ENCODE data around the gene TTC38. TPM values are rescaled to one million over a fixed set of nuclear protein-coding genes. Genes with fewer than 3 reads are reported as not detected.
A peak's percentile ranks its signal among the peaks of the same experiment; 100 is the strongest.

Gene TTC38
- total and polyA plus RNA-seq, 7 donors, result 9.9 to 19.5 (median 13.4) TPM

GRCh38 chr22:46297151-46297812 lies 29.5 kb downstream of the TTC38 start:
- whole genome bisulfite sequencing, 3 donors, result 6 to 11% (median 7%) methylated on average over 18 to 32 of the region's 32 CpGs
- Histone ChIP-seq H3K4me3 (peak overlapping the region; percentile 74), H3K9me3 (no peaks in the 10 kb centered on the region), H3K27me3 (ENCODE audit: insufficient read depth in 3 of 3, low read length in 2 of 3) (no peaks in the 10 kb centered on the region), H3K27ac (no peak overlapping the region), H3K36me3 (ENCODE audit: insufficient read depth in 1 of 2, low read depth in 1 of 2) (peaks cover 0 to 18% of the 10 kb centered on the region in 2 donors), H3K4me1 (peaks cover 7% of the 10 kb centered on the region)
- peak in 1 of 2 donors; percentile 31 for DNase-seq
- TF ChIP-seq, protein P1, sequence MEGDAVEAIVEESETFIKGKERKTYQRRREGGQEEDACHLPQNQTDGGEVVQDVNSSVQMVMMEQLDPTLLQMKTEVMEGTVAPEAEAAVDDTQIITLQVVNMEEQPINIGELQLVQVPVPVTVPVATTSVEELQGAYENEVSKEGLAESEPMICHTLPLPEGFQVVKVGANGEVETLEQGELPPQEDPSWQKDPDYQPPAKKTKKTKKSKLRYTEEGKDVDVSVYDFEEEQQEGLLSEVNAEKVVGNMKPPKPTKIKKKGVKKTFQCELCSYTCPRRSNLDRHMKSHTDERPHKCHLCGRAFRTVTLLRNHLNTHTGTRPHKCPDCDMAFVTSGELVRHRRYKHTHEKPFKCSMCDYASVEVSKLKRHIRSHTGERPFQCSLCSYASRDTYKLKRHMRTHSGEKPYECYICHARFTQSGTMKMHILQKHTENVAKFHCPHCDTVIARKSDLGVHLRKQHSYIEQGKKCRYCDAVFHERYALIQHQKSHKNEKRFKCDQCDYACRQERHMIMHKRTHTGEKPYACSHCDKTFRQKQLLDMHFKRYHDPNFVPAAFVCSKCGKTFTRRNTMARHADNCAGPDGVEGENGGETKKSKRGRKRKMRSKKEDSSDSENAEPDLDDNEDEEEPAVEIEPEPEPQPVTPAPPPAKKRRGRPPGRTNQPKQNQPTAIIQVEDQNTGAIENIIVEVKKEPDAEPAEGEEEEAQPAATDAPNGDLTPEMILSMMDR (IDR thresholded peaks at IDR 0.05), result no peak
- intact Hi-C loops (cut with DNase I), result loop anchor here in 1 of 2 donors (5.0 kb wide), 1 partner anchor 150 kb away; no protein-coding TSS in a partner anchor
- peak in 2 of 4 donors; percentile 6 to 7 for ATAC-seq

DNA sequence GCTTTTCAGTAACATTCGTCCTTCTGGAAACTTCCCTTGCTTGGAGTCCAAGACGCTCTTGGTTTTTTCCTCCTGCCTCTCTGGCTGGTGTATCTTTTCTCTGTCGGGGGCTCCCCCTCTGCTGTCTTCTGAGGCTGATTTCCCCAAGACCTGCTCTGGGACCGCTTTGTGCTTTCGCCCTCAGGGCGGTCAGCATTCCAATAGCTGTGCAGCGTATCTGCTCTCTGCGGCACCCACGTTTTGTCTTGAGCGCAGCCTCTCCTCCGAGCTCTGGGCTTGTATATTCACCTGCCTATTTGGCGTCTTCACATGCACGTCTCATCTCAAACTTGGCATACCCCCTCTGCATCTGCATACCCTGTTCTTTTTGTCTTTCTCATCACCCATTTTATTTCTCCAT lies 31.3 kb downstream of the TTC38 start:
- WGBS, 3 donors, result 93 to 96% (median 94%) methylated on average over 13 of the region's 13 CpGs
- Histone ChIP-seq H3K4me3 (no peak overlapping the region), H3K27me3 (ENCODE audit: insufficient read depth in 3 of 3, low read length in 2 of 3) (no peaks in the 10 kb centered on the region), H3K36me3 (ENCODE audit: insufficient read depth in 1 of 2, low read depth in 1 of 2) (peaks cover 0 to under 1% of the 10 kb centered on the region in 2 donors), H3K4me1 (peaks cover 7% of the 10 kb centered on the region), H3K27ac (no peak overlapping the region), H3K9me3 (no peaks in the 10 kb centered on the region)
- no peak for ATAC-seq
- TF ChIP-seq, protein P1 (IDR thresholded peaks at IDR 0.05), result no peak
- intact Hi-C loops (cut with DNase I), result loop anchor here in 1 of 2 donors (5.0 kb wide), 1 partner anchor 152 kb away; no protein-coding TSS in a partner anchor
- DNase-seq, result no peak

DNA sequence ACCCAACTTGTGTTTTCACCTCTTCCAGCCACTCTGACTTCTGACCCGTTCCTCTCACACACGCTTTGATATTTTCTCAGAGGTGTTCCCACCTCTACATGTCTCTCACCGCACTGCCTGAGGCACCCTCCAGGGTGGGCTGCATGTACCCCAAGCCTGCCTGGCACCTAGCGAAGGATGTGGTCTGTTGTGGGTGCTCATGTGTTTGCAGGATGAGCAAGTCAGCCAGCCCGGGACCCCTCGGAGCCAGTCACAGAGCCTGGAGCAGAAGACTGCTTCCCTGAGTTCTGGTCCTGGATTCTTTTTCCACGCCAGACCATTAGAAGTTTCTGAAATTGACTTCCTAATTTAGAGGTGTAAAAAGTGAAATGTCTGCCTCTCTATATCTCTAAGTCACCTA lies 32.7 kb downstream of the TTC38 start:
- DNase-seq (peak in 1 of 2 donors; percentile 13), ATAC-seq (no peak)
- H3K27me3 ChIP-seq (ENCODE audit: insufficient read depth in 3 of 3, low read length in 2 of 3), result no peaks in the 10 kb centered on the region
- 94 to 97% (median 95%) methylated on average over 7 of the region's 7 CpGs for WGBS, 3 donors
- H3K4me1 ChIP-seq, result peaks cover 7% of the 10 kb centered on the region
- H3K9me3 ChIP-seq, result no peaks in the 10 kb centered on the region
- H3K4me3 ChIP-seq, result no peak overlapping the region
- TF ChIP-seq, protein P1 (IDR thresholded peaks at IDR 0.05), result no peak
- H3K36me3 ChIP-seq (ENCODE audit: insufficient read depth in 1 of 2, low read depth in 1 of 2), result no peaks in the 10 kb centered on the region
- no peak overlapping the region for H3K27ac ChIP-seq
- intact Hi-C loops (cut with DNase I), result loop anchor here in 1 of 2 donors (10.0 kb wide), 1 partner anchor 636 kb away; no protein-coding TSS in a partner anchor

GRCh38 chr22:46303347-46303965 lies 35.6 kb downstream of the TTC38 start:
- ATAC-seq (no peak), DNase-seq (peak in 1 of 2 donors; percentile 12)
- intact Hi-C loops (cut with DNase I), result loop anchor here in 1 of 2 donors (10.0 kb wide), 1 partner anchor 639 kb away; no protein-coding TSS in a partner anchor
- TF ChIP-seq, protein P1 (IDR thresholded peaks at IDR 0.05), result no peak
- Histone ChIP-seq H3K27me3 (ENCODE audit: insufficient read depth in 3 of 3, low read length in 2 of 3) (no peaks in the 10 kb centered on the region), H3K36me3 (ENCODE audit: insufficient read depth in 1 of 2, low read depth in 1 of 2) (no peaks in the 10 kb centered on the region), H3K27ac (no peak overlapping the region), H3K4me1 (no peaks in the 10 kb centered on the region), H3K9me3 (no peaks in the 10 kb centered on the region), H3K4me3 (no peak overlapping the region)
- WGBS, 3 donors, result 63 to 69% (median 69%) methylated on average over 7 of the region's 7 CpGs
